Neural cell (in vitro differentiated cells): ENCODE measurements around the gene PLA2G2F. TPM values are rescaled to one million over a fixed set of nuclear protein-coding genes. Genes with fewer than 3 reads are reported as not detected.

ENCODE experiments used
- H2AFZ ChIP-seq: fragments of 200-600, 300-800 bp; sonication (generic), shearing (Covaris generic); 2 replicates; pipeline ENCODE4 v1.6.0; 2014; ENCODE audit warnings: low read depth, mild to moderate bottlenecking, antibody characterized with exemption, low read length, moderate library complexity
- H3F3A ChIP-seq: fragments of 200-600 bp; shearing (Covaris generic); 2 replicates; pipeline ENCODE4 v1.6.1; 2016; ENCODE audit warnings: mild to moderate bottlenecking, moderate library complexity, mixed read lengths, antibody characterized with exemption, low read length; ENCODE audit not compliant: insufficient read depth, poor library complexity, severe bottlenecking
- H3K27ac ChIP-seq: fragments of 200-600, 300-800 bp; sonication (generic), shearing (Covaris generic); 2 replicates; pipeline ENCODE4 v1.5.1; 2014; ENCODE audit warnings: mild to moderate bottlenecking, low read length, moderate library complexity
- H3K27me3 ChIP-seq: fragments of 300-800, 200-600 bp; sonication (generic), shearing (Covaris generic); 2 replicates; pipeline ENCODE4 v1.6.0; 2014; ENCODE audit warnings: mild to moderate bottlenecking, low read depth, low read length, moderate library complexity; ENCODE audit not compliant: insufficient read depth
- H3K36me3 ChIP-seq: fragments of 300-800, 200-600 bp; sonication (generic), shearing (Covaris generic); 2 replicates; pipeline ENCODE4 v1.5.1; 2014; ENCODE audit warnings: mild to moderate bottlenecking, antibody characterized with exemption, low read length, moderate library complexity; ENCODE audit not compliant: insufficient read depth
- H3K4me2 ChIP-seq: fragments of 300-800, 200-600 bp; sonication (generic), shearing (Covaris generic); 2 replicates; pipeline ENCODE4 v1.6.0; 2014; ENCODE audit warnings: mild to moderate bottlenecking, low read length
- H3K4me3 ChIP-seq: fragments of 300-800, 200-600 bp; sonication (generic), shearing (Covaris generic); 2 replicates; pipeline ENCODE4 v1.5.1; 2014; ENCODE audit warnings: mild to moderate bottlenecking, low read length, moderate library complexity
- H3K79me2 ChIP-seq: fragments of 200-600 bp; shearing (Covaris generic); replicated peaks from 2 replicates; pipeline ENCODE4 v1.6.0; 2014; ENCODE audit warnings: mild to moderate bottlenecking, low read length, moderate library complexity; ENCODE audit not compliant: insufficient read depth
- H3K9ac ChIP-seq: fragments of 300-800, 200-600 bp; sonication (generic), shearing (Covaris generic); 2 replicates; pipeline ENCODE4 v1.6.1; 2016; ENCODE audit warnings: mild to moderate bottlenecking, low read length, mixed read lengths
- H3K9me2 ChIP-seq: fragments of 200-600 bp; shearing (Covaris generic); 2 replicates; pipeline ENCODE4 v1.6.1; 2016; ENCODE audit warnings: mild to moderate bottlenecking, low read length, mixed read lengths; ENCODE audit not compliant: insufficient read depth
- H3K9me3 ChIP-seq: fragments of 200-600, 300-800 bp; sonication (generic), shearing (Covaris generic); 2 replicates; pipeline ENCODE4 v1.6.1; 2016; ENCODE audit warnings: mild to moderate bottlenecking, mixed run types, low read length, moderate library complexity, mixed read lengths
- H4K20me1 ChIP-seq: fragments of 200-600 bp; shearing (Covaris generic); 2 replicates; pipeline ENCODE4 v1.6.1; 2016; ENCODE audit warnings: mild to moderate bottlenecking, mixed run types; ENCODE audit not compliant: insufficient read depth
- CTCF ChIP-seq: fragments of 450-650 bp; IDR thresholded peaks from 2 replicates; pipeline ENCODE4 v1.5.1; 2014; ENCODE audit warnings: antibody characterized with exemption, mild to moderate bottlenecking, moderate library complexity; ENCODE audit not compliant: poor library complexity, severe bottlenecking
- EP300 ChIP-seq: fragments of 450-650 bp; conservative IDR thresholded peaks from 2 replicates; pipeline ENCODE4 v1.6.1; 2014; ENCODE audit warnings: antibody characterized with exemption, mild to moderate bottlenecking, moderate library complexity; ENCODE audit not compliant: poor library complexity, severe bottlenecking
- EZH2 ChIP-seq: fragments of 200-600, 300-800 bp; shearing (Covaris generic), sonication (generic); IDR thresholded peaks from 2 replicates; pipeline ENCODE4 v1.6.1; 2014; ENCODE audit warnings: antibody characterized with exemption, low read length, borderline replicate concordance, mild to moderate bottlenecking; ENCODE audit not compliant: insufficient read depth, poor library complexity, severe bottlenecking
- MXI1 ChIP-seq: fragments of 450-650 bp; conservative IDR thresholded peaks from 2 replicates; pipeline ENCODE4 v1.6.1; 2014; ENCODE audit warnings: antibody characterized with exemption, mild to moderate bottlenecking; ENCODE audit not compliant: poor library complexity, severe bottlenecking
- POLR2AphosphoS5 ChIP-seq: IDR thresholded peaks from 2 replicates; pipeline ENCODE4 v1.6.1; 2012
- RAD21 ChIP-seq: fragments of 450-650 bp; conservative IDR thresholded peaks from 2 replicates; pipeline ENCODE4 v1.6.1; 2014; ENCODE audit warnings: antibody characterized with exemption, mild to moderate bottlenecking, moderate library complexity
- REST ChIP-seq: IDR thresholded peaks from 2 replicates; pipeline ENCODE4 v1.6.1; 2012; ENCODE audit warnings: borderline replicate concordance
- SMC3 ChIP-seq: fragments of 450-650 bp; conservative IDR thresholded peaks from 2 replicates; pipeline ENCODE4 v1.6.1; 2014; ENCODE audit warnings: antibody characterized with exemption, mild to moderate bottlenecking, moderate library complexity; ENCODE audit not compliant: poor library complexity
- TAF1 ChIP-seq: IDR thresholded peaks from 2 replicates; pipeline ENCODE4 v1.6.1; 2012; ENCODE audit warnings: low read depth
- polyA plus RNA-seq: library from polyadenylated mRNA; depleted of rRNA; stranded (reverse); fragments of >200 nt; gene quantifications from 2 replicates; pipeline ENCODE4 v1.2.3, GENCODE V29; 2014

The PLA2G2F gene
- polyA plus RNA-seq, 1 donor from 2014 or later, result not detected

GRCh38 chr1:20090119-20090518, 49.0 kb upstream of the PLA2G2F start:
- Histone ChIP-seq H4K20me1 (no peaks in the 10 kb centered on the region), H3F3A (no peaks in the 10 kb centered on the region), H3K4me3 (no peak overlapping the region), H2AFZ (no peak overlapping the region), H3K27ac (no peak overlapping the region), H3K9ac (no peak overlapping the region), H3K9me3 (no peaks in the 10 kb centered on the region), H3K9me2 (no peaks in the 10 kb centered on the region), H3K79me2 (no peaks in the 10 kb centered on the region), H3K4me2 (no peak overlapping the region), H3K27me3 (no peaks in the 10 kb centered on the region), H3K36me3 (no peaks in the 10 kb centered on the region)
- TF ChIP-seq MXI1 (no peak), REST (no peak), EP300 (no peak), RAD21 (no peak), SMC3 (no peak), POLR2AphosphoS5 (no peak), EZH2 (no peak)

- Histone ChIP-seq H3K4me2 (no peak overlapping the region), H3K36me3 (no peaks in the 10 kb centered on the region), H4K20me1 (no peaks in the 10 kb centered on the region), H3K27ac (no peak overlapping the region), H3K9ac (no peak overlapping the region), H3F3A (no peaks in the 10 kb centered on the region), H3K9me2 (no peaks in the 10 kb centered on the region), H3K27me3 (no peaks in the 10 kb centered on the region), H2AFZ (no peak overlapping the region), H3K4me3 (no peak overlapping the region), H3K9me3 (no peaks in the 10 kb centered on the region), H3K79me2 (no peaks in the 10 kb centered on the region)
- no peak for TF ChIP-seq POLR2AphosphoS5
- TF ChIP-seq SMC3, result no peak
- no peak for TF ChIP-seq EZH2
- TF ChIP-seq TAF1, result no peak
- no peak for TF ChIP-seq MXI1
- TF ChIP-seq CTCF, result no peak
- no peak for TF ChIP-seq RAD21
- no peak for TF ChIP-seq EP300
- TF ChIP-seq REST, result no peak
Observed at GRCh38 chr1:20090641-20091040, 48.5 kb upstream of the PLA2G2F start.
